Measurements from ENCODE around the gene MAVS.

Gene MAVS

DNA sequence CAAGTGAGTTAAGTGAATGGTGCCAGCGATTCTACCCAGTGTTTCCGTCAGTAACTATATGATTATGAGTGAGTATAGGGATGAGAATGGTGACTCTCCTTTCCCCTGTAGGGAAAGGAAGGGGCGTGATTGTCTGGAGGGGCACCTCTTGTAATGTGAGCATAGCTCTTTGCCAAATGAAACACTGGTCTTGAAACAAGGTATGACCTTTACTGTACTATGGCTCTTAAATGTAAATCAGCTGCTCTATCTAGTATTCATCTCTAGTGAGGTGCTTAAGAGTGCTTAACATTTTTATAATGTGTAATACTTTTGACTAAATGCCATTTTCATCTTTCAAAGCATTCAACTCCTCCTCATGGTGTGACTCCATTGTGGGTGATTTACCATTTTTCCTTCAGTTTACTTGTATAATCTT, 53.6 kb downstream of the MAVS start:
- TF ChIP-seq, protein P1, sequence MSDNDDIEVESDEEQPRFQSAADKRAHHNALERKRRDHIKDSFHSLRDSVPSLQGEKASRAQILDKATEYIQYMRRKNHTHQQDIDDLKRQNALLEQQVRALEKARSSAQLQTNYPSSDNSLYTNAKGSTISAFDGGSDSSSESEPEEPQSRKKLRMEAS (IDR thresholded peaks at IDR 0.05; ENCODE audit: low read depth, low read length) = no peak
- TF ChIP-seq, protein P2, sequence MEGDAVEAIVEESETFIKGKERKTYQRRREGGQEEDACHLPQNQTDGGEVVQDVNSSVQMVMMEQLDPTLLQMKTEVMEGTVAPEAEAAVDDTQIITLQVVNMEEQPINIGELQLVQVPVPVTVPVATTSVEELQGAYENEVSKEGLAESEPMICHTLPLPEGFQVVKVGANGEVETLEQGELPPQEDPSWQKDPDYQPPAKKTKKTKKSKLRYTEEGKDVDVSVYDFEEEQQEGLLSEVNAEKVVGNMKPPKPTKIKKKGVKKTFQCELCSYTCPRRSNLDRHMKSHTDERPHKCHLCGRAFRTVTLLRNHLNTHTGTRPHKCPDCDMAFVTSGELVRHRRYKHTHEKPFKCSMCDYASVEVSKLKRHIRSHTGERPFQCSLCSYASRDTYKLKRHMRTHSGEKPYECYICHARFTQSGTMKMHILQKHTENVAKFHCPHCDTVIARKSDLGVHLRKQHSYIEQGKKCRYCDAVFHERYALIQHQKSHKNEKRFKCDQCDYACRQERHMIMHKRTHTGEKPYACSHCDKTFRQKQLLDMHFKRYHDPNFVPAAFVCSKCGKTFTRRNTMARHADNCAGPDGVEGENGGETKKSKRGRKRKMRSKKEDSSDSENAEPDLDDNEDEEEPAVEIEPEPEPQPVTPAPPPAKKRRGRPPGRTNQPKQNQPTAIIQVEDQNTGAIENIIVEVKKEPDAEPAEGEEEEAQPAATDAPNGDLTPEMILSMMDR (IDR thresholded peaks at IDR 0.05; ENCODE audit: low read depth, low read length) = no peak
- TF ChIP-seq POLR2A (IDR thresholded peaks at IDR 0.05; ENCODE audit: extremely low read depth, insufficient read length) (no peak), MYC (IDR thresholded peaks at IDR 0.05; ENCODE audit: low read depth, low read length) (no peak)
- DNase-seq (ENCODE audit: low read depth) = no peak
- H3K4me3 ChIP-seq (ENCODE audit: low read depth, low read length) = no peak overlapping the region

DNA sequence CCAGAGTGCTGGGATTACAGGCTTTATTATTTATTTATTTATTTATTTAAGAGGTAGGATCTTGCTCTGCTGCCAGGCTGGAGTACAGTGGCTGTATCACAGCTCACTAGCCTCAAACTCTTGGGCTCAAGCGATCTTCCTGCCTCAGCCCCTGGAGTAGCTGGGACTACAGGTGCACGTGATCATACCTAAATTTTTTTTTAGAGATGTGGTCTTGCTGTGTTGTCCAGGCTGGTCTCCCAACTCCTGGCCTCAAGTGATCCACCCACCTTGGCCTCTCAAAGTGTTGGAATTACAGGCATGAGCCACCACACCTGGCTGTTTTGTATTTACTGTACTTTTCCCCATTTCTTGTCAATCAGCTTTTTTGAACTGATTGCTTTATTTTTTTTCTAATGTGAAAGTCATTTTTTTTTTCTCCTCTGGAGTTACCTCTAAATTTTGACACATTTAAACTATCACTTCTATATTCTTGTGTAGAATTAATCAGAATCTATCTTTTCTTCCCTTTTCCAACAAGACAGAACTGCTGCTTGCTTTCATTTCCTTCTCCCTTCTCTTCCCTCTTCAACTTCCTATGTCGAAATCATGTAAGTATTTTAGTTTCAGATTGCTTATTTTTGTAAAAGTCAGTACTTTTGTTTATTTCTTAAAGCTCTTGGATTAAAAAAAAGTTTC, 54.5 kb downstream of the MAVS start:
- TF ChIP-seq, protein P2 (IDR thresholded peaks at IDR 0.05; ENCODE audit: low read depth, low read length) = no peak
- TF ChIP-seq MYC (IDR thresholded peaks at IDR 0.05; ENCODE audit: low read depth, low read length) = no peak
- TF ChIP-seq, protein P1 (IDR thresholded peaks at IDR 0.05; ENCODE audit: low read depth, low read length) = no peak
- TF ChIP-seq POLR2A (IDR thresholded peaks at IDR 0.05; ENCODE audit: extremely low read depth, insufficient read length) = no peak
- DNase-seq (ENCODE audit: low read depth) = peak; percentile 58
- H3K4me3 ChIP-seq (ENCODE audit: low read depth, low read length) = peak overlapping the region; percentile 12

DNA sequence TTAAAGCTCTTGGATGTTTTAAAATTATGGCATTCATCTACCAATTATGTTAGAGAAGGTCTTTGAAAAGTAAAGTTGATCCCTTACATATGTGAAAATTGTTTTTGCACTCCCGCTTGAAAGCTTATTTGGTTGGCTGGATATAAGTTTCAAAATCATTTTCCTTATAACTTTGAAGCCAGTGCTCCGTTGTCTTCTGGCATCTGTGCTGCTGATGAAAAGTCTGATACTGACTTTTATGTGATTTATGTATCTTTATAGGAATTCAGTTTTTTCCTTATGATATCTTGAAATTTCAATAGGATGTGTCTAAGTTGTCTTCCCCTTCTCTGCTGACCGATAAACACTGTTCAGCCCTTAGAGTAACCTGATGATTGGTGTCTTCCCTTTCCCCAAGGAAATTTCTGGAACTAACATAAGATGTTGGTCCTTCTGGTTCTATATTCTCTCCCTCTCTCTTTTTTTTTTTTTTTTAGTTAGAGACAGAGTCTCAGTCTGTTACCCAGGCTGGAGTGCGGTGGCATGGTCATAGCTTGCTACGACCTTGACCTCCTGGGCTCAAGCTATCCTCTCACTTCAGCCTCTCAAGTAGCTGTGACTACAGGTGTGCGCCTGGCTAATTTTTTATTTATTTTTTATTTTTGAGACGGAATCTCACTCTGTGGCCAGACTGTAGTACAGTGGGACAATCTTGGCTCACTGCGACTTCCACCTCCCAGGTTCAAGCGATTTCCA, 55.2 kb downstream of the MAVS start:
- no peak for DNase-seq (ENCODE audit: low read depth)
- TF ChIP-seq POLR2A (IDR thresholded peaks at IDR 0.05; ENCODE audit: extremely low read depth, insufficient read length) (no peak), MYC (IDR thresholded peaks at IDR 0.05; ENCODE audit: low read depth, low read length) (no peak)
- TF ChIP-seq, protein P2 (IDR thresholded peaks at IDR 0.05; ENCODE audit: low read depth, low read length) = no peak
- TF ChIP-seq, protein P1 (IDR thresholded peaks at IDR 0.05; ENCODE audit: low read depth, low read length) = no peak
- peak overlapping the region; percentile 12 for H3K4me3 ChIP-seq (ENCODE audit: low read depth, low read length)

DNA sequence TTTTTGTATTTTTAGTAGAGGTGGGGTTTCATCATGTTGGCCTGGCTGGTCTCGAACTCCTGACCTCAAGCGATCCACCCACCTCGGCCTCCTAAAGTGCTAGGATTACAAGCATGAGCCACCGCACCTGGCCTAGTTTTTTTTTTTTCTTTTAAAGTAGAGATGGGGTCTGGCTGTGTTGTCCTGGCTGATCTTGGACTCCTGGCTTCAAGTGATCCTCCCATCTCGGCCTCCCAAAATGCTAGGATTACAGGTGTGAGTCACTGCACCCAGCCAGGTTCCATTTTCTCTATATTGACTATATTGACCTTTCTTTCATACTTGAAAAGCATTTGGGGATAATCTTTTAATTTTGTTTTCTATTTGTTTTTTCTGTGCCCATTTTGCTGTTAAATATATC, 55.8 kb downstream of the MAVS start:
- TF ChIP-seq MYC (IDR thresholded peaks at IDR 0.05; ENCODE audit: low read depth, low read length) (no peak), POLR2A (IDR thresholded peaks at IDR 0.05; ENCODE audit: extremely low read depth, insufficient read length) (no peak)
- TF ChIP-seq, protein P2 (IDR thresholded peaks at IDR 0.05; ENCODE audit: low read depth, low read length) = no peak
- TF ChIP-seq, protein P1 (IDR thresholded peaks at IDR 0.05; ENCODE audit: low read depth, low read length) = no peak
- no peak overlapping the region for H3K4me3 ChIP-seq (ENCODE audit: low read depth, low read length)
- no peak for DNase-seq (ENCODE audit: low read depth)

DNA sequence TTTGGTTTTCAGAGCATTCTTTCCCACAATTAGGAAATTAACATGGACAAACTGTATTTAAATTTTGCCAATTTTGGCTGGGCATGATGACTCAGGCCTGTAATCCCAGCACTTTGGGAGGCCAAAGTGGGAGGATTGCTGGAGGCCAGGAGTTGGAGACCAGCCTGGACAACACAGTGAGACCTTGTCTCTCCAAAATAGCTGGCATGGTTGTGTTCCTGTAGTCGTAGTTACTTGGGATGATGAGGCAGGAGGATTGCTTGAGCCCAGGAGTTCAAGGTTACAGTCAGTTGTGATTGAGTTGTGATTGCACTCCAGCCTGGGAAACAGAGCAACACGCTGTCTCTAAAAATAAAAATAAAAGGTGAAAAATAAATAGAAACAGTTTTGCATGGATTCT, 57.6 kb downstream of the MAVS start:
- TF ChIP-seq, protein P2 (IDR thresholded peaks at IDR 0.05; ENCODE audit: low read depth, low read length) = no peak
- TF ChIP-seq, protein P1 (IDR thresholded peaks at IDR 0.05; ENCODE audit: low read depth, low read length) = no peak
- no peak for TF ChIP-seq MYC (IDR thresholded peaks at IDR 0.05; ENCODE audit: low read depth, low read length)
- TF ChIP-seq POLR2A (IDR thresholded peaks at IDR 0.05; ENCODE audit: extremely low read depth, insufficient read length) = no peak
- DNase-seq (ENCODE audit: low read depth) = no peak
- no peak overlapping the region for H3K4me3 ChIP-seq (ENCODE audit: low read depth, low read length)
